GM21529 (cell line): ENCODE results near the gene ATP2B3.

Experiments
- ATAC-seq: cut with Tn5 transposase; IDR thresholded peaks from one replicate; pipeline ENCODE4 v1.9.1; 2021; ENCODE audit not compliant: unreplicated experiment

Gene ATP2B3

GRCh38 chrX:153530411-153531129, 13.1 kb downstream of the ATP2B3 start:
- no peak for ATAC-seq

- ATAC-seq, result no peak
These were observed 15.6 kb downstream of the ATP2B3 start for GRCh38 chrX:153533091-153533490.

- ATAC-seq, result no peak
These were observed 19.6 kb downstream of the ATP2B3 start for GRCh38 chrX:153537080-153537479.

GRCh38 chrX:153537526-153538295, 20.3 kb downstream of the ATP2B3 start:
- no peak for ATAC-seq

- ATAC-seq, result no peak
These were observed 21.0 kb downstream of the ATP2B3 start for GRCh38 chrX:153538424-153538823.

- peak; percentile 80 for ATAC-seq
These were observed 21.9 kb downstream of the ATP2B3 start for GRCh38 chrX:153539171-153539978.

GRCh38 chrX:153539979-153540358, 22.5 kb downstream of the ATP2B3 start:
- no peak for ATAC-seq

- ATAC-seq, result no peak
These were observed 27.3 kb downstream of the ATP2B3 start for GRCh38 chrX:153544727-153545126.

- no peak for ATAC-seq
These were observed 28.9 kb downstream of the ATP2B3 start for GRCh38 chrX:153546386-153546785.

GRCh38 chrX:153547195-153547594, 29.8 kb downstream of the ATP2B3 start:
- ATAC-seq, result no peak

- ATAC-seq, result no peak
These were observed 31.8 kb downstream of the ATP2B3 start for GRCh38 chrX:153549231-153549630.

- no peak for ATAC-seq
These were observed 32.4 kb downstream of the ATP2B3 start for GRCh38 chrX:153549807-153550206.

GRCh38 chrX:153551135-153551534, 33.7 kb downstream of the ATP2B3 start:
- ATAC-seq, result no peak

GRCh38 chrX:153554519-153555167, 37.2 kb downstream of the ATP2B3 start:
- ATAC-seq, result no peak

- no peak for ATAC-seq
These were observed 39.3 kb downstream of the ATP2B3 start for GRCh38 chrX:153556767-153557166.

GRCh38 chrX:153557618-153558355, 40.3 kb downstream of the ATP2B3 start:
- no peak for ATAC-seq

- ATAC-seq, result no peak
These were observed 42.6 kb downstream of the ATP2B3 start for GRCh38 chrX:153560000-153560399.

GRCh38 chrX:153560466-153560865, 43.0 kb downstream of the ATP2B3 start:
- no peak for ATAC-seq

- ATAC-seq, result no peak
These were observed 43.9 kb downstream of the ATP2B3 start for GRCh38 chrX:153561337-153561736.

GRCh38 chrX:153562546-153562945, 45.1 kb downstream of the ATP2B3 start:
- ATAC-seq, result no peak
